ENCODE results near the gene JAK1. TPM values are rescaled to one million over a fixed set of nuclear protein-coding genes. Genes with fewer than 3 reads are reported as not detected.

Gene JAK1
- total and polyA plus RNA-seq, 2 of the 8 experiments (the other 6 are each of a cell fraction or from before 2014, with no cell fraction given): 7.8 to 24.5 TPM

GRCh38 chr1:64984737-64985136 lies 18.4 kb upstream of the JAK1 start:
- no peak overlapping the region for H4K5ac ChIP-seq (ENCODE audit: insufficient read length, low read depth, low read length)
- no peaks in the 10 kb centered on the region for H3K27me3 ChIP-seq (replicated peaks in 1 of 4; ENCODE audit: control insufficient read depth in 3 of 4, extremely low read depth in 1 of 4, insufficient read depth in 3 of 4, low read length in 3 of 4)
- no peaks in the 10 kb centered on the region for H3K79me1 ChIP-seq (ENCODE audit: low read depth, low read length)
- no peak overlapping the region for H4K8ac ChIP-seq (ENCODE audit: extremely low read depth, insufficient read depth, low read length)
- H3K4me1 ChIP-seq (replicated peaks in 1 of 4; ENCODE audit: control insufficient read depth in 3 of 4, insufficient read depth in 4 of 4, low read length in 3 of 4): no peaks in the 10 kb centered on the region
- TF ChIP-seq MAX (IDR thresholded peaks at IDR 0.05) (no peak), USF2 (IDR thresholded peaks at IDR 0.05; ENCODE audit: low read length) (no peak), CREB1 (IDR thresholded peaks at IDR 0.05) (no peak), ATF2 (IDR thresholded peaks at IDR 0.05; ENCODE audit: low read length) (no peak), BCL11A (IDR thresholded peaks at IDR 0.05; ENCODE audit: low read depth in 2 of 2, low read length in 2 of 2) (no peak), KDM4A (IDR thresholded peaks at IDR 0.05; ENCODE audit: low read depth, low read length, severe bottlenecking) (no peak), KDM1A (IDR thresholded peaks at IDR 0.05; ENCODE audit: borderline replicate concordance, low read length) (no peak), TAF1 (IDR thresholded peaks at IDR 0.05; ENCODE audit: low read depth, low read length) (no peak), TBP (IDR thresholded peaks at IDR 0.05; ENCODE audit: low read depth, low read length) (no peak), CTBP2 (IDR thresholded peaks at IDR 0.05; ENCODE audit: borderline replicate concordance, insufficient read depth, insufficient read length, low read length) (no peak)
- H4K91ac ChIP-seq (replicated peaks; ENCODE audit: insufficient read length, low read length): no peak overlapping the region
- POLR2A ChIA-PET (ENCODE audit: partially characterized antibody): interaction anchor here (1.0 kb wide), 1 partner anchor 18 kb away, joined by 3 read pairs; no protein-coding TSS in a partner anchor
- DNase-seq (ENCODE audit: low read depth in 1 of 2, low spot score in 2 of 2): no peak
- no peak overlapping the region for H2BK20ac ChIP-seq (ENCODE audit: low read length)
- H3K23ac ChIP-seq (ENCODE audit: insufficient read length): no peak overlapping the region
- no peak overlapping the region for H3K9ac ChIP-seq (replicated peaks in 1 of 4; ENCODE audit: extremely low read depth in 1 of 4, low read depth in 3 of 4, low read length in 3 of 4)
- no peaks in the 10 kb centered on the region for H3K36me3 ChIP-seq (ENCODE audit: control insufficient read depth in 2 of 4, insufficient read depth in 4 of 4, low read length in 3 of 4)
- H3K79me2 ChIP-seq (ENCODE audit: control insufficient read depth in 1 of 2, insufficient read depth in 2 of 2, low read length in 2 of 2): no peaks in the 10 kb centered on the region
- H3K56ac ChIP-seq (replicated peaks; ENCODE audit: insufficient read length, low read depth, low read length): no peak overlapping the region
- no peaks in the 10 kb centered on the region for H3K9me3 ChIP-seq (ENCODE audit: insufficient read depth in 2 of 2, low read depth in 1 of 2, low read length in 1 of 2)
- no peaks in the 10 kb centered on the region for H3K23me2 ChIP-seq (ENCODE audit: low read depth, low read length)
- no peaks in the 10 kb centered on the region for H4K20me1 ChIP-seq (replicated peaks in 1 of 2; ENCODE audit: control insufficient read depth in 1 of 2, insufficient read depth in 2 of 2, low read length in 2 of 2)
- H3K4me2 ChIP-seq (ENCODE audit: insufficient read depth in 1 of 2, low read depth in 2 of 2, low read length in 2 of 2): no peak overlapping the region
- no peak overlapping the region for H3K18ac ChIP-seq (ENCODE audit: extremely low read depth, low read length)
- H3K27ac ChIP-seq (ENCODE audit: low read depth, low read length): no peak overlapping the region
- H3K4ac ChIP-seq (replicated peaks; ENCODE audit: insufficient read length, low read depth, low read length): no peak overlapping the region
- H3K14ac ChIP-seq (ENCODE audit: insufficient read length): no peak overlapping the region
- H2BK15ac ChIP-seq (ENCODE audit: low read length): no peak overlapping the region
- H2BK5ac ChIP-seq (ENCODE audit: low read depth, low read length): no peak overlapping the region
- H2BK12ac ChIP-seq (ENCODE audit: low read depth, low read length): no peak overlapping the region
- no peak overlapping the region for H2AFZ ChIP-seq (ENCODE audit: low read length)
- WGBS, 2 experiments (ENCODE audit: extremely low coverage in 1 of 2, insufficient coverage in 1 of 2, insufficient read length in 1 of 2, insufficient replicate concordance in 2 of 2, low coverage in 1 of 2, low lambda C conversion rate in 2 of 2, missing lambda C conversion rate in 1 of 2): 86% methylated on average over 3 of the region's 3 CpGs; no CpG with 5 or more reads in 1 of the 2 experiments
- FAIRE-seq: no peak
- CTCF ChIA-PET (ENCODE audit: partially characterized antibody): interaction anchor here (1.5 to 2.1 kb wide), 2 partner anchors 17 to 37 kb away, joined by 5 to 6 read pairs; no protein-coding TSS in a partner anchor
- H2BK120ac ChIP-seq (replicated peaks; ENCODE audit: low read depth, low read length): no peak overlapping the region
- no peak overlapping the region for H2AK5ac ChIP-seq (ENCODE audit: low read depth, low read length)
- no peak overlapping the region for H3K4me3 ChIP-seq (ENCODE audit: extremely low read depth in 1 of 4, insufficient read depth in 2 of 4, low read depth in 3 of 4, low read length in 4 of 4)

All from H1 (cell line).